IMR-90 (cell line): ENCODE data around the gene FHL2. TPM values are rescaled to one million over a fixed set of nuclear protein-coding genes. Genes with fewer than 3 reads are reported as not detected.
A peak's percentile ranks its signal among the peaks of the same experiment; 100 is the strongest.

ENCODE experiments used
- ATAC-seq: fragments of 200-7000 bp; cut with Tn5 transposase; 2 replicates; pipeline ENCODE4 v1.9.1; 2020; ENCODE audit warnings: low read depth, mild to moderate bottlenecking, moderate library complexity
- BruUV-seq: library from RNA; stranded (reverse); fragments of 400-500 nt; replicated peaks from 2 replicates; lab custom pipeline; 2021; lab: Mats Ljungman, UMichigan
- CTCF ChIA-PET: fragments of 300-600 bp; formaldehyde crosslinking; extraction: SDS; loops from one replicate; lab custom pipeline; 2021; ENCODE audit warnings: antibody characterized with exemption; lab: Yijun Ruan, JAX
- POLR2A ChIA-PET: fragments of 300-600 bp; sonication (Branson Sonifier 250); formaldehyde crosslinking; loops from one replicate; lab custom pipeline; 2022; ENCODE audit warnings: antibody characterized with exemption; ENCODE audit not compliant: unreplicated experiment; lab: Charles Lee
- DNase-seq: peaks from one replicate; pipeline ENCODE4 v3.0.0; 2013
- H2AFZ ChIP-seq: replicated peaks from 2 replicates; pipeline ENCODE3; 2013; ENCODE audit warnings: low read length, mild to moderate bottlenecking; ENCODE audit not compliant: poor library complexity
- H2AK5ac ChIP-seq: 2 replicates; pipeline ENCODE4 v1.6.1; 2013; ENCODE audit warnings: low read depth, low read length, inconsistent platforms
- H2AK9ac ChIP-seq: replicated peaks from 2 replicates; pipeline ENCODE3; 2013; ENCODE audit warnings: mild to moderate bottlenecking, low read depth, low read length, moderate library complexity; ENCODE audit not compliant: poor library complexity
- H2BK120ac ChIP-seq: 2 replicates; pipeline ENCODE4 v1.6.1; 2013; ENCODE audit warnings: low read depth, low read length, inconsistent platforms
- H2BK15ac ChIP-seq: 3 replicates; pipeline ENCODE4 v1.6.1; 2013; ENCODE audit warnings: low read depth, low read length, inconsistent platforms
- H2BK20ac ChIP-seq: 2 replicates; pipeline ENCODE4 v1.6.1; 2013; ENCODE audit warnings: low read depth, mild to moderate bottlenecking, inconsistent platforms, low read length, moderate library complexity
- H2BK5ac ChIP-seq: 2 replicates; pipeline ENCODE4 v1.6.1; 2013; ENCODE audit warnings: mild to moderate bottlenecking, low read depth, low read length, inconsistent platforms; ENCODE audit not compliant: poor library complexity, severe bottlenecking
- H3K14ac ChIP-seq: replicated peaks from 2 replicates; pipeline ENCODE4 v1.6.1; 2013; ENCODE audit warnings: low read depth, low read length, inconsistent platforms
- H3K18ac ChIP-seq: 2 replicates; pipeline ENCODE4 v1.6.1; 2013; ENCODE audit warnings: low read depth, low read length, control low read depth
- H3K23ac ChIP-seq: 2 replicates; pipeline ENCODE4 v1.6.1; 2013; ENCODE audit warnings: low read depth, low read length, inconsistent platforms
- H3K27ac ChIP-seq: 2 replicates; pipeline ENCODE4 v1.5.1; 2013; ENCODE audit warnings: mild to moderate bottlenecking, control low read depth, low read length; ENCODE audit not compliant: insufficient read depth
- H3K27me3 ChIP-seq: 2 replicates; pipeline ENCODE4 v1.6.1; 2013; ENCODE audit warnings: low read length; ENCODE audit not compliant: control insufficient read depth, insufficient read depth
- H3K36me3 ChIP-seq: 2 replicates; pipeline ENCODE4 v1.6.1; 2013; ENCODE audit warnings: low read length, mixed read lengths; ENCODE audit not compliant: control insufficient read depth, insufficient read depth
- H3K4ac ChIP-seq: 2 replicates; pipeline ENCODE4 v1.6.1; 2013; ENCODE audit warnings: low read depth, low read length, inconsistent platforms
- H3K4me1 ChIP-seq: 2 replicates; pipeline ENCODE4 v1.6.1; 2013; ENCODE audit warnings: low read length, mixed read lengths; ENCODE audit not compliant: control insufficient read depth, insufficient read depth
- H3K4me2 ChIP-seq: 2 replicates; pipeline ENCODE4 v1.6.1; 2013; ENCODE audit warnings: low read depth, mild to moderate bottlenecking, control low read depth, low read length, moderate library complexity
- H3K4me3 ChIP-seq: 2 replicates; pipeline ENCODE4 v1.5.1; 2013; ENCODE audit warnings: low read depth, mild to moderate bottlenecking, control low read depth, low read length, moderate library complexity; ENCODE audit not compliant: insufficient read depth
- H3K56ac ChIP-seq: 2 replicates; pipeline ENCODE4 v1.6.1; 2013; ENCODE audit warnings: low read length, inconsistent platforms; ENCODE audit not compliant: insufficient read depth; ENCODE audit errors: extremely low read depth
- H3K79me1 ChIP-seq, 2 experiments: 2 replicates each; pipeline ENCODE4 v1.6.1; 2013; ENCODE audit warnings: low read length in 2 of 2, inconsistent platforms in 1 of 2, low read depth in 1 of 2
- H3K9ac ChIP-seq: 2 replicates; pipeline ENCODE4 v1.6.1; 2013; ENCODE audit warnings: low read depth, low read length, control low read depth
- H3K9me1 ChIP-seq: 2 replicates; pipeline ENCODE4 v1.6.1; 2013; ENCODE audit warnings: low read length, inconsistent platforms; ENCODE audit not compliant: insufficient read depth
- H3K9me3 ChIP-seq: 2 replicates; pipeline ENCODE4 v1.6.1; 2013; ENCODE audit warnings: low read length; ENCODE audit not compliant: control insufficient read depth, insufficient read depth
- H4K20me1 ChIP-seq: 2 replicates; pipeline ENCODE4 v1.6.1; 2013; ENCODE audit warnings: low read length, inconsistent platforms; ENCODE audit not compliant: insufficient read depth
- H4K5ac ChIP-seq: 2 replicates; pipeline ENCODE4 v1.6.1; 2013; ENCODE audit warnings: mild to moderate bottlenecking, low read depth, low read length, control low read depth
- H4K8ac ChIP-seq, 2 experiments: 2 replicates each; pipeline ENCODE4 v1.6.1; 2013; ENCODE audit warnings: low read depth in 2 of 2, low read length in 2 of 2, control low read depth in 1 of 2, inconsistent platforms in 1 of 2
- H4K91ac ChIP-seq: 2 replicates; pipeline ENCODE4 v1.6.1; 2013; ENCODE audit warnings: low read depth, low read length, inconsistent platforms; ENCODE audit not compliant: insufficient read depth
- WGBS, 2 experiments: methylation state at CpG; one replicate each; pipeline versions ENCODE4 v1.1.5 to v1.1.7; 2013; ENCODE audit warnings: missing lambda C conversion rate in 2 of 2; ENCODE audit not compliant: insufficient read length in 1 of 2; ENCODE audit errors: extremely low coverage in 2 of 2; 5-methylcytosine and 5-hydroxymethylcytosine counted together
- dilution Hi-C: fragments of 300-500 bp; cut with HindIII; formaldehyde crosslinking; loops from one replicate; pipeline ENCODE4 v1.14.3; 2018; ENCODE audit warnings: low sequenced_read_pairs; ENCODE audit not compliant: unreplicated experiment
- in situ Hi-C: fragments of 300-500 bp; cut with MboI; formaldehyde crosslinking; loops from 3 replicates; pipeline ENCODE4 v1.14.3; 2019; ENCODE audit warnings: low sequenced_read_pairs, inconsistent platforms, mixed read lengths
- intact Hi-C: fragments of 100-400 bp; cut with micrococcal nuclease; formaldehyde crosslinking; loops from 2 replicates; pipeline ENCODE4 v1.10.0; 2022
- polyA plus RNA-seq, 3 experiments: library from polyadenylated mRNA; depleted of rRNA; stranded (reverse); fragments of >200 nt; gene quantifications; 2 replicates each; pipeline ENCODE4 v1.2.3, GENCODE V29; 2012; ENCODE audit warnings: low replicate concordance in 1 of 3
- total RNA-seq: library from RNA; depleted of rRNA; stranded (reverse); fragments of >200 nt; gene quantifications from 2 replicates; pipeline ENCODE4 v1.2.3, GENCODE V29; 2012
- TF ChIP-seq, protein P1 (sequence below): conservative IDR thresholded peaks from 2 replicates; pipeline ENCODE4 v1.5.1; 2012; ENCODE audit warnings: mild to moderate bottlenecking, low read depth, low read length, improper control_type of control experiment

FHL2 gene
- total and polyA plus RNA-seq, 2 of the 4 experiments (the other 2 are of a cell fraction), result 464 to 550 TPM

GRCh38 chr2:105412584-105412983 lies 13.7 kb upstream of the FHL2 start:
- Histone ChIP-seq H3K9me1 (no peaks in the 10 kb centered on the region), H3K4me3 (no peak overlapping the region), H2BK5ac (no peak overlapping the region), H3K4me2 (no peak overlapping the region), H2AFZ (no peak overlapping the region), H3K27me3 (peaks cover 18% of the 10 kb centered on the region), H3K4ac (no peak overlapping the region), H3K14ac (no peak overlapping the region), H3K4me1 (peaks cover 12% of the 10 kb centered on the region), H4K8ac (no peak overlapping the region), H3K79me1 (no peaks in the 10 kb centered on the region), H2BK20ac (no peak overlapping the region), H2BK15ac (no peak overlapping the region), H2BK120ac (no peak overlapping the region), H4K20me1 (no peaks in the 10 kb centered on the region), H2AK5ac (0 out of 2 replicates have a peak overlapping the region, but pooled peaks have one; percentile 58), H3K18ac (no peak overlapping the region), H2AK9ac (no peak overlapping the region), H4K5ac (no peak overlapping the region), H3K23ac (no peak overlapping the region), H3K56ac (no peak overlapping the region), H3K9me3 (no peaks in the 10 kb centered on the region), H3K36me3 (no peaks in the 10 kb centered on the region), H3K27ac (no peak overlapping the region), H4K91ac (no peak overlapping the region), H3K9ac (no peak overlapping the region)
- in situ Hi-C loops, result no loop called here
- 84% methylated on average over 8 of the region's 11 CpGs; no CpG with 5 or more reads in 1 of the 2 experiments for WGBS, 2 experiments
- BruUV-seq, result no TSS peak
- intact Hi-C loops, result no loop called here
- TF ChIP-seq, protein P1, sequence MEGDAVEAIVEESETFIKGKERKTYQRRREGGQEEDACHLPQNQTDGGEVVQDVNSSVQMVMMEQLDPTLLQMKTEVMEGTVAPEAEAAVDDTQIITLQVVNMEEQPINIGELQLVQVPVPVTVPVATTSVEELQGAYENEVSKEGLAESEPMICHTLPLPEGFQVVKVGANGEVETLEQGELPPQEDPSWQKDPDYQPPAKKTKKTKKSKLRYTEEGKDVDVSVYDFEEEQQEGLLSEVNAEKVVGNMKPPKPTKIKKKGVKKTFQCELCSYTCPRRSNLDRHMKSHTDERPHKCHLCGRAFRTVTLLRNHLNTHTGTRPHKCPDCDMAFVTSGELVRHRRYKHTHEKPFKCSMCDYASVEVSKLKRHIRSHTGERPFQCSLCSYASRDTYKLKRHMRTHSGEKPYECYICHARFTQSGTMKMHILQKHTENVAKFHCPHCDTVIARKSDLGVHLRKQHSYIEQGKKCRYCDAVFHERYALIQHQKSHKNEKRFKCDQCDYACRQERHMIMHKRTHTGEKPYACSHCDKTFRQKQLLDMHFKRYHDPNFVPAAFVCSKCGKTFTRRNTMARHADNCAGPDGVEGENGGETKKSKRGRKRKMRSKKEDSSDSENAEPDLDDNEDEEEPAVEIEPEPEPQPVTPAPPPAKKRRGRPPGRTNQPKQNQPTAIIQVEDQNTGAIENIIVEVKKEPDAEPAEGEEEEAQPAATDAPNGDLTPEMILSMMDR, result no peak
- DNase-seq (no peak), ATAC-seq (no peak)
- dilution Hi-C loops, result no loop called here
- ChIA-PET CTCF (interaction anchor here (0.8 to 1.3 kb wide), 2 partner anchors 8 to 352 kb away, joined by 3 read pairs; no protein-coding TSS in a partner anchor), POLR2A (no interaction called here)
